CD4-positive, alpha-beta T cell treated with Interleukin-10 for 1 hour (primary cell): ENCODE data around the gene SEL1L3.

ENCODE experiments used
- DNase-seq: peaks from one replicate; pipeline ENCODE4 v3.0.0-alpha.2; 2020

Gene SEL1L3

GRCh38 chr4:25727711-25728493 is 134.9 kb downstream of the SEL1L3 start:
- DNase-seq: no peak

GRCh38 chr4:25725870-25726269 is 136.9 kb downstream of the SEL1L3 start:
- no peak for DNase-seq

DNA sequence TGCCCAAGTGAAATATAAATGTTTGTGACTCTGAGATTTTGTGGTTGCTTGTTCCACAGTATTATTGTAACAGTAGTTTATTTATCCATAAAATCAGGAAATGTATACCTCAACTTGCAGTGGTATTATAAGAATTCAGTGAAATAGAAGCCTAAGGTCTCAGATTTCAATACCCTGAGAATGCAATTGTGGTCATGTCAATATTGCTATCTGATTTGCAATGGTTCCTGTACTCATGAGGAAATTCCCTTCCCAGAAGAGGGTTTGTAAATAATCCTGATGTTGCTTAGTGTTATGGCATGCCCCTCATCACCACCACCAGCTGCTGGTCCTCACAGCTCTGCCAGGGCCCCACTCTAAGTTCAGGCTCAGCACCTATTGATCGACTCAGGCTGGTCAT is 139.4 kb downstream of the SEL1L3 start:
- no peak for DNase-seq

GRCh38 chr4:25722964-25723363 is 139.8 kb downstream of the SEL1L3 start:
- no peak for DNase-seq

DNA sequence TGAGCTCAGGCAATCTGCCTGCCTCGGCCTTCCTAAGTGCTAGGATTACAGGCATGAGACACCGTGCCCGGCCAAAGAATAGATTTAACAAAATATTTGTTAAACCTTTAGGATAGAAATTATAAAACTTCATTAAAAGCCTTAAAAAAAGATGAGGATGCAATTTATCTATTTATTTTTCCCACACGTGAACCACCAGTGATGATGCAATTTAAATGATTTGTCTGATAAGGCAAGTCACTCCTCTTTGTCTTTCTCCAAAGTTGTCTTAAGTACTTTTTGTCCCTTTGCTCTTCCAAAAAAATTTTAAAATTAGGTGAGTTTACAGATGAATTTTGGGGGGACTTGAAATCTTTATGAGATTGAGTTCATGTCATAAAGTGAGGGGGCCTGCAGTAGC is 149.0 kb downstream of the SEL1L3 start:
- DNase-seq: no peak

DNA sequence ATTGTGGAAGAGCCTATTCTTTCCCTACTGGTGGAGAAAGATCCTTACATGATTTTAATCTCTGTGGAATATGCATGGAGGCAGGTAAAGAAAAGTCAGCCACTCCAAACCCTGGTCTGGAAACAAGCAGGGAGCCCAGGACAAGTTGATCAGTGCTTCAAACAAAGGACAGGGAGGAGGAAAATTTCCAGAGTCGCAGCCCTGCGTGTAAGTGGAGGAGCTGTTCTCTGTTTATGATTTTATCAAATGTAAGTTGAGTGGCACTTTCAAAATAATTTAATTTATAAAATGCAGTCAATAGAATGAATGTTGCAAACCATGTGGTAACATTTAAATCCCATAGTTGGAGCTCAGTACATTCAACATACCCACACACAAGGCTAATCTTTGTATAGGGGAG is 150.2 kb downstream of the SEL1L3 start:
- no peak for DNase-seq

DNA sequence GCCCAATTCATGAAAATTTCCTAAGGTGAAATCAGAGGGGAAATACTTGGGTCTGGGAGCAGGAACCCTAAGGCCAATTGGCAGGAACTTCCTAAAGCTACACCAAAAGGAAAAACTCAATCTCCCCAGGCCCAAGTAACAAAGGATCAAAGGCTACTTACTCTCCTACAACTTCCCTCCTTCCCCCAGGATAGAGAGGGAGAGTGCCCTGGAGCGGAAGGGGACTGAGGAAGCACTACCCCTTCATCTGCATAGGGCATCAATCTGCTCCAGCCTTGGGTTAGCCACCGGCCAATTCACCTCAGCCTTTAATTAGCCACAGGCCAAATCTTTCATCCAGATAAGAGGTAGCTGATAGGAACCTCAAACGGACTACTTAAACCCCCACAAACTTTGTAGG is 152.2 kb downstream of the SEL1L3 start:
- DNase-seq: no peak

DNA sequence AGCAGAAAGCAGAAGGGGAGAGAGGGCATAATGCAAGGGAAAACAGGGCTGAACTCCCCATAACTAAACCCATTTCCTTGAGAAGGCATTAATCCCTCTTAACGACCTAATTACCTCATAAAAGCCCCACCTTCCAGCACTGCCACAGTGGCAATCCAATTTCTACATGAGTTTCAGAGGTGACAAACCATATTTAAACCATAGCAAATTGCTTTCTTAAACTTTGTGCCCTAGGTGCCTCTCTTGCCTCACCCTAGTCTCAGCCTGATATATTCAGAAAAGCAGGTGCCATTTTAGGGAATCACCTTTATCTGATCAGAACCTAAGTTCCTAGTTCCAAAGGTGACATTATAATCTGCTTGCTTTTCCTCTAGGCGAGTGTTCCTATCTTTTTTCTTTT is 158.3 kb downstream of the SEL1L3 start:
- no peak for DNase-seq

DNA sequence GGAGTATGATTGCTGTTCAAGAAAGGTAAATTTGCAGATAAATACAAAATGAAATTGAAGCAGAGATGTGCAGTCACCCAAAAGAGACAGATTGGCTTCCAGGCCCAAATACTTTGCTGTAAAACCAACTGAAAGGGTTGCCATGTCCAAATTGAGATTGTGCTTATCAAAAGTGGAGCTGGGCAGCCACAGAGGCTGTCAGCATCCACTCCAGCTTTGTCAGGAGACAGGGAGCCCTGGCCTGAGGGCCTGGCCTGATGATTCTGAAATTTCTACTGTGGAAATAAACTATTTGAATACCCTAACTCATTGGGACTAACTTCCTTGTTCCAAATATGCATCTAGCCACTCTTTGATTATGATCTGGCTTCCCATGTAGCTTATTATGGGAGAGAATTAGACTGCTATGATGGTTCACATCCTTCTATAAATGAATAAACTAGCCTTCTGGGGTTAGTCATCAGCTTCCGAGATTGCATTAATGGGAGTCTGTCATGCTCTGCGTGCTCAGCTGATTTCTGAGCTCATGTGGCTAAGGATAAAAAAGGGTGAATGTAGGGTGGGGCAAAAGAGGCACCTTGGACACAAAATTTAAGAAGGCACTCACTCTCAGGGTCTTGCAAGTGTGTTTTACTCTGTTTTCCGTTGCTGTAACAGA is 158.9 kb downstream of the SEL1L3 start:
- DNase-seq: no peak

DNA sequence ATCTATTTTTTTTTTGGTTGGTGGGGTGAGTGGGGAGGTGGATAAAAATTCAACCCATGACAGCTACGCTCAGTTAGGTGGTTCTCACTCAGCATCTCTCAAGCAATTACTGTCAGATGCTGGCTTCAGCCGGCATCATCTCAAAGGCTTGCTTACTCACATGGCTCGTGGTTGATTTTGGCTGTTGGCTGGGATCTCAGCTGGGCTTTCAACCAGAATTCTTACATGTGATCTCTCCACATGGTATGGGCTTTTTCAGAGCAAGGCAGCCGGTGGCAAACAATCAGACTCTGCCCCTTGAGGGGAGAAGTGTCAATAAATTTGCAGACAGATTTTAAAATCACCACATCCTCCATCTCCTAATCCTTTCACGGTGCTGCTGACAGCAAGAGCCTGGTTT is 159.9 kb downstream of the SEL1L3 start:
- DNase-seq: no peak

DNA sequence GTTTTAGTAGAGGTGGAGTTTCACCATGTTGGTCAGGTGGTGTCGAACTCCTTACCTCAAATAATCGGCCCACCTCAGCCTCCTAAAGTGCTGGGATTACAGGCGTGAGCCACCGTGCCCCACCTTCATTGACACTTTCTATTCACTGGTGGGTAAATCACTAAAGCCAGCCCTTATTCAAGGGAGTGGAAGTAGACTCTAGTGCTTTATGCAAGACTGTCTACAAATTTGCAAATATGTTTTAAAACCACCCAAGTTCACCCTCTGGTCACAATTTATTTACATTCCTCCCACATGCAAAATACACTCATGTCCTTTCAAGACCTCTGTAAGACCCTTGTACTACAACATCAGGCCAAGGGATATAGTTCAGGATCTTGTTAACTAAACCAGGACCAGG is 162.1 kb downstream of the SEL1L3 start:
- no peak for DNase-seq

DNA sequence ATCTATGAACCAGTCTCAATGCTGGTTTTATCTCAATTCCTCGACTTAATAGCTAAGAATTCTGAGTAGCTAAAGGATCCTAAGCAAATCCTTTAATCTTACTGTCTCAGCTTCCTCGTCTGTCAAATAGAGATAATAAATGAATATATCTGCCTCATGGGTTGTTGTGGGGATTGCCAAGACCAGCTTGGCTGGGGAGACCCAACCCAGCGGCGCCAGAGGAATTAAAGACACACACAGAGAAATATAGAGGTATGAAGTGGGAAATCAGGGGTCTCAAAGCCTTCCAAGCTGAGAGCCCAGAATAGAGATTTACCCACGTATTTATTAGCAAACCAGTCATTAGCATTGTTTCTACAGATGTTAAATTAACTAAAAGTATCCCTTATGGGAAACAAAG is 165.3 kb downstream of the SEL1L3 start:
- DNase-seq: no peak
